HAP-1 (cell line): ENCODE data around the gene LHX3.
A peak's percentile ranks its signal among the peaks of the same experiment; 100 is the strongest.

Experiments
- DNase-seq, 2 experiments: peaks; one replicate each; pipeline ENCODE4 v3.0.0-alpha.2; 2016 to 2020; ENCODE audit warnings: low spot score in 2 of 2
- H3K27me3 ChIP-seq: fragments of 250-450 bp; sonication (Bioruptor Pico); 2 replicates; pipeline ENCODE4 v1.5.1; 2020; ENCODE audit warnings: low read depth, mild to moderate bottlenecking, moderate library complexity
- H3K36me3 ChIP-seq: fragments of 250-450 bp; sonication (Bioruptor Pico); replicated peaks from 2 replicates; pipeline ENCODE4 v1.5.1; 2020; ENCODE audit warnings: mild to moderate bottlenecking
- H3K4me1 ChIP-seq: fragments of 250-450 bp; sonication (Bioruptor Pico); 2 replicates; pipeline ENCODE4 v1.5.1; 2020; ENCODE audit warnings: mild to moderate bottlenecking
- H3K4me3 ChIP-seq: fragments of 250-450 bp; sonication (Bioruptor Pico); 2 replicates; pipeline ENCODE4 v1.5.1; 2020; ENCODE audit warnings: mild to moderate bottlenecking, moderate library complexity
- H3K9me3 ChIP-seq: fragments of 250-450 bp; sonication (Bioruptor Pico); 2 replicates; pipeline ENCODE4 v1.5.1; 2020; ENCODE audit warnings: mild to moderate bottlenecking, moderate library complexity
- in situ Hi-C: fragments of 300-500 bp; cut with MboI; formaldehyde crosslinking; loops from 3 replicates; pipeline ENCODE4 v1.14.3; 2020; ENCODE audit warnings: low sequenced_read_pairs, inconsistent platforms, mixed read lengths

Gene LHX3

DNA sequence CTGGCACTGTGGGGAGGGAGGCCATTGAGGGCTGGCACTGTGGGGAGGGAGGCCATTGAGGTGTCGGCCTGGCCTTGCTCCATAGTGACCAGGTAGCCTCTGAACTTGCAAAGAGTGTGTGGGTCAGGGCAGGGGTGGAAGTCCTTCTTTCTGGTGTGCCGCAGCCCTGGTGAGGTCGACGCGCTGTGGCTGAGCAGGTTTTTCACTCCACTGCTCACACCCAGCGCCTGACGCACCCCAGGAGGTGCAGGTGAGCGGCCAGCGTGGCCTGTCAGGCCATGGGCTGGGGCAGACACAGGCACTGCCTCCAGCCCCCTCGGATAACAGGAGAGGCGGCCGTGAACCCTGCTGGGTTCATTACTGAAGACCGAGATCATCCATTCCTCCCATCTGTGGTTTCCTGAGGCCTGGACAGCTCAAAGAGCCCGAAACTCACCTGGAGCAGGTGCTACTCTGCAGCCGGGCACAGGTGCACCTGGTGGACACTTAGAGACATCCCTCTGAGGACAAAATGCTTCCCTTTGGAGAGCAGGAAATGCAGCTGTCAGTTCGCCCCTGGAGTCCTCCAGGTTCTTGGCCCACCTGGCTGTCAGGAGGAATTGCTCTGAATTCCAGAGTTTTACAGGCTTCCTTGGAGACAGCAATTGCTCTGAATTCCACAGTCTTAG is 32.4 kb downstream of the LHX3 start:
- in situ Hi-C loops = no loop called here

DNA sequence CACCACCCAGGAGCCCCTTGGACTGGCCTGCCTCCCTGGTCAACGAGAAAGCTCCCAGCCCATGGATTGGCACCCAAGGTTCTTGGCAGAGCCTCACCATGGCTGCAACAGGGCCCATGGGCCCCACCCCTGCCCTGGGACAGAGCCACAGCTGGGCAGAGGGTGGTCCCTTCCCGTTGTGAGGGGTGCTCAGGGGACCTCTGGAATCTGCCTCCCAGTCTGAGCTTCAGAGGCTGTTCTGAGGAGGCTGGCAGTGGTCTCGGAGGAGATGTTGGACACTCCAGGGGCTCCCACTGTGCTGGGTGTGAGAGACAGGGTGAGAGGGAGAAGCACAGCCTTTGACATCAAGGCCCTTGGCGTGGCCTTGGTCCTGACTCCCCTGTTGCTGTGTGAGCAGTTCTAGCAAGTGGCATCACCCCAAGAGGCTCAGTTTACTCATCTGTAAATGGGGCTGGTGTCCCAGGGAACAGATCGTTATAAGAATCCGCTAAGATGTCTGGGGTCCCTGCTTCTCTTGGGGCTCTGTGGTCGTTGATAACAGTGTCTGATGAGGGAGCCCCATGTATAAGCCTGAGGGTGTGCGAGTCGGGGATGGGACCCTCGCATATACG is 33.0 kb downstream of the LHX3 start:
- Histone ChIP-seq H3K9me3 (no peaks in the 10 kb centered on the region), H3K27me3 (no peaks in the 10 kb centered on the region), H3K4me3 (no peak overlapping the region), H3K36me3 (no peaks in the 10 kb centered on the region), H3K4me1 (peaks cover 11% of the 10 kb centered on the region; the same call in 1 of the 2 replicates)
- no peak for DNase-seq
- in situ Hi-C loops = no loop called here

More for the DNA sequence above, 32.4 kb downstream of the LHX3 start:
- Histone ChIP-seq H3K36me3 (no peaks in the 10 kb centered on the region), H3K9me3 (no peaks in the 10 kb centered on the region), H3K4me1 (peaks cover 11% of the 10 kb centered on the region; the same call in 1 of the 2 replicates), H3K4me3 (no peak overlapping the region), H3K27me3 (no peaks in the 10 kb centered on the region)
- DNase-seq = no peak

DNA sequence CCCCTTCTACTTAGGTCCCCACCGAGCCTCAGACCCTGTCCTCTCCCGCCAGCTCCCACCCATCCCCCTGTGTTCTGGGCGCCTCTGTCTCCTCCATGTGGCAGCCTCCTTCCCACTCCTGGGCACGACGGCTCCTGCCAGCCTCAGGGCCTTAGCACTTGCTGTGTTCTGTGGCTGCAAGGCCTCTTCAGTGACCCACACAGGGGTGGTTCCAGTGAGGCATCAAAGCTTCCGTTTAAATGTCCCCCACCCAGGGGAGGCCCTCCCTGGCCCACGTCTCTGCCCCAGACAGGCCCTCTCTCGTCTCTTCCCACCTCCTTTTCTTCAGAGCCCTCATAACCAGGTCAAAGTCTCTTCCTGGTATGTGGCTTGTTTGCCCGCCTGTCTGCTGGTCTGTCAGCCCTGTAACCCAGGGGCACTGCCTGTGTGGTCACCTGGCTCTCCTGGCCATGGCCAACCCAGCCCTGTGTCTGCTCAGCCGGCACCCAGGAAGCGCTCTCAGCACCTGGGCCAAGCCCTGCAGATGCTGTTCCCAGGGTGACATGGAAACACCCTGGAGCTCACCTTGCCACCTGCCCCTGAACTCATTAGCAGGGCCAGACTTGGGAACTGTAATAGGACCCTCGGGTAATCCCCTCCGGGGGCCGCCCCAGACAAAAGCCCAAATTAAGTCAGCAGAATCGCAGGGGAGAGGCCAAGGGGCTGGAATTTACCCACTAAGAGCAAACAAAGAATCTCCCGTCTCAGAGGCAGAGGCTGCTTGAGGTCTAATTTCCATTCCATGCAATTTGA is 33.7 kb downstream of the LHX3 start:
- Histone ChIP-seq H3K4me3 (no peak overlapping the region), H3K36me3 (no peaks in the 10 kb centered on the region), H3K27me3 (no peaks in the 10 kb centered on the region), H3K9me3 (no peaks in the 10 kb centered on the region), H3K4me1 (peaks cover 11% of the 10 kb centered on the region; the same call in 1 of the 2 replicates)
- peak; percentile 49 to 67 for DNase-seq
- in situ Hi-C loops = no loop called here

DNA sequence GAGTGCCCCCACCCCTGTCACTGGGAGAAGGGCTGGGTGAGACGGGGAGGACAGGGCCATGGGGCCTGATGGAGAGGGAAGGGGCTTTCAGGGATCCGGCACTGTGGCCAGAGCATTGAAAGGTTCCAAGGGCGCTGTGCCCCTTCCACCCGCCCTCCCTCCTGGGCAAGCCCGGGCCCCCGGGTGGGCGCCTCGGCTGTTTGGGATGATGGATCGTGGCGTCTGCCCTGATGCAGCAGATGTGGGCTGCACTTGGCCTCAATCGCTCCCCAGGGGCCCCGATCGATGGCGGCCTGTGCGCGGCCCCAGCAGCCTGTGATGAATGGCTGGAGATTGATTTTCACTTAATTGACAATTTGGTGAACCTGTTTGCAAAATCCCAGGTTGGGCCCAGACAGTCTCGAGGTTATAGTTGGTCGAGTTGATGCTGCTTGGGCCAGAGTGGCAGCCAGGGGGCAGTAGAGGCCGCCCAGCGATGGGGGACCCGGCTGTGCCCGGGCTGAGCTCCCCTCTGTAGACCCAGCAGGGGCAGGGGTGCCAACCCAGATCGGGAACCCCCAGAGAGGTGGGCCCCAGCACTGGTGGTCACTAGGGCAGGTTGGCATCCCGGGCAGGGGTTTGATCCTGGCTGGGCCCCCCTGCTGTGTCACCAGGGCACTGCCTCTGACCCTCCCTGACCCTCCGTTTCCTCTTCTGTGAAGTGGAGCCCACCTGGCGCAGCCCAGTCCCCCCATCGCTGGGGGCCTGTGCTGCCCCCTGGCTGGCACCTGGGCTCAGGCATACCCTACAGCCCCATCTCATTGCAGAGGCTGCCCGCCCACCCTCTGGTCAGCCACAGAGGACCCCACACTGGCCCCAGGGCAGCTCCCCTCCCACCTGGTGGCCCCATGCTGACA is 34.7 kb downstream of the LHX3 start:
- Histone ChIP-seq H3K9me3 (no peaks in the 10 kb centered on the region), H3K36me3 (no peaks in the 10 kb centered on the region), H3K4me1 (peaks cover 11% of the 10 kb centered on the region; the same call in 1 of the 2 replicates), H3K27me3 (no peaks in the 10 kb centered on the region), H3K4me3 (no peak overlapping the region)
- DNase-seq = peak in 1 of 2 experiments; percentile 75
- in situ Hi-C loops = no loop called here

DNA sequence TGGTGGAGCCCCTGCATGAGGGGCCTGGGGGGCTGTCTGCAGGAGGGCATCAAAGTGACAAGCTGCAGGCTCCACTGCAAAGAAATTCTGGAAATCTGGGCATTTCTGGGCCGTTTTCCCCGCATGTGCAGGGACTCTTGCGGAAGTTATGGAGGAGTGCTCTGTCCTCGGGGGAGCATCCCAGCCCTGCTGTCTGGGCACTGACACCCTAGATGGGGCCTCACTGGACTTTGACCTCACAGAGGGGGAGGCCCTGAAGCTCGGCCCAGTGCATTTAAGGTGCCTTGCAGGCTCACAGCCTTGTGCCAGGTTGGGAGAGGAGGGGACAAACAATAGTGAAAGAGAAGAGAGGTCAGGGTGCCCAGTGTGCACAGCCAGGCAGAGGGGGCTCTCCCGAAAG is 35.4 kb downstream of the LHX3 start:
- Histone ChIP-seq H3K27me3 (no peaks in the 10 kb centered on the region), H3K9me3 (no peaks in the 10 kb centered on the region), H3K4me1 (peaks cover 11% of the 10 kb centered on the region; the same call in 1 of the 2 replicates), H3K4me3 (no peak overlapping the region), H3K36me3 (no peaks in the 10 kb centered on the region)
- no peak for DNase-seq
- in situ Hi-C loops = loop anchor here (10.0 kb wide), 1 partner anchor 115 kb away; no protein-coding TSS in a partner anchor

DNA sequence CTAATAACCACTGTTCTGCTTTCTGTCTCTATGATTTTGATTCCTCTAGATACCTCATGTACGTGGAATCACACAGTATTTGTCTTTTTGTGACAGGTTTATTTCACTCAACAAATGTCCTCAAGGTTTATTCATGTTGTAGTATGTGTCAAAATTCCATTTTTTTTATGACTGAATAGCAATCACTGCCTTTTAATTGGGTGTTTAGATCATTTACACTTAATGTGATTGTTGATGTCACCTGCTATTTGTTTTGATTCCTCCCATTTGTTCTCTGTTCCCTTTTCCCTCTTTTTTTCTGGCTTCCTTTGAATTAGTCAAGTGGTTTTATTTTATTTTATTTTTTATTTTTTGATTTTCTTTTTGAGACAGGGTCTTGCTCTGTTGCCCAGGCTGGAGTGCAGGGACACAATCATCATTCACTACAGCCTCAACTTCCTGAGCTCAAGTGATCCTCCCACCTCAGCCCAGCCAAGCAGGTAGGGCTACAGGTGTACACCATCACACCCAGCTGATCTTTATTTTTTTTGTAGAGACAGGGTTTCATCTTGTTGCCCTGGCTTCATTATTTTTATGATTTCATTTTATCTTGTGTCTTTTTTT is 41.6 kb downstream of the LHX3 start:
- no peaks in the 10 kb centered on the region for H3K27me3 ChIP-seq
- H3K36me3 ChIP-seq = no peaks in the 10 kb centered on the region
- no peaks in the 10 kb centered on the region for H3K4me1 ChIP-seq
- H3K9me3 ChIP-seq = peaks cover 8% of the 10 kb centered on the region; the same call in 1 of the 2 replicates
- no peak for DNase-seq
- H3K4me3 ChIP-seq = no peak overlapping the region
- in situ Hi-C loops = loop anchor here (10.0 kb wide), 1 partner anchor 121 kb away; no protein-coding TSS in a partner anchor

DNA sequence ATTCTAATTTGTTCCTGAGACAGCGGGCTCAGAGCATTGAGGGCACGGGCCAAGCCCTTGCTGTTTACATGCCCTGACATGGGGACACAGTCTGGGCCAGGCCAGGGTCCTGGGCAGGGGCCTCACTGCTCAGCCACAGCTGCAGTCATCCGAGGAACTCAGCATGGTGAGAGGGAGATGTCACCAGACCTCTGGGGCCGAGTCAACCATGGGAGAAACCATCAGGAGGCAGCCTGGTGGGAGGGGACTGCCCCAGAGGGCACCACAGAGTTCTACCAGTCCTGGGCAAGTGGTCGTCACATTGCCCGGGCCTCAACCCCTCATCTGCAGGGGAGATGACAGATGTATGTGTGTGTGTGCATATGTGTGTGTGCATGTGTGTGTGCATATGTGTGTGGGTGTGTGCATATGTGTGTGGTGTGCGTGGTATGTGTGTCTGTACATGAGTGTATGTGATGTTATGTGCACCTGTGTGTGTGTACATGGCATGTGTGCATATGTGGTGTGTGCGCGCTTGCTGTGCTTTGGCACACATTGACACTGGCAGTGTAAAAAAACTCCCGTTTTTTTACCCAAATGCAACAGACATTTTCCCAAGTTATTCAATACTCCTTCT is 43.8 kb downstream of the LHX3 start:
- in situ Hi-C loops = loop anchor here (10.0 kb wide), 1 partner anchor 124 kb away; no protein-coding TSS in a partner anchor
- Histone ChIP-seq H3K27me3 (peaks cover 2% of the 10 kb centered on the region; the same call in 1 of the 2 replicates), H3K36me3 (no peaks in the 10 kb centered on the region), H3K9me3 (peaks cover 8% of the 10 kb centered on the region; the same call in 1 of the 2 replicates), H3K4me3 (no peak overlapping the region), H3K4me1 (no peaks in the 10 kb centered on the region)
- DNase-seq = no peak

DNA sequence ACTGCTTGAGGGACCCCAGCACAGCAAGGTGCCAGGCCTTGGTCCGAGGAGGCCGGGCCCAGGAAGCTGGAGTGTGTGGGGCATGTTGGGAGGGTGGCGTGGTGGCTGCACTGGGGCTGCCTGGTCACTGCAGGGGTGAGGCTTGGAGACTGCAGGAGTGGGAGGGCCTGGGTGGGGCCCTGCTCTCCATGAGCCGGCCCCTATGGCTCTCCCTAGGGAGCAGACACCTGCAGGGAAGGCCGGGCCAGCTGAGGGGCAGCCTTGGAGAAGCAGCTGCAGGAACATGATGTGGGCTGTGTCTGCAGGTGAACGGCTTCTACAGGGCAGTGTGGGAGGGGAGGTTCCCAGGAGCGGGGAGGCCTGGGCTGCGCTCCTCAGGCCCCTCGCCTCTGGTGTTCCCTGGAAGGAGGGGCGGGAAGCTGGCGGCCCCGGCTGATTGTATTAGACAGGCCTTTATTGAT is 44.5 kb downstream of the LHX3 start:
- no peaks in the 10 kb centered on the region for H3K36me3 ChIP-seq
- no peaks in the 10 kb centered on the region for H3K4me1 ChIP-seq
- DNase-seq = no peak
- peaks cover 2% of the 10 kb centered on the region; the same call in 1 of the 2 replicates for H3K27me3 ChIP-seq
- H3K4me3 ChIP-seq = no peak overlapping the region
- in situ Hi-C loops = loop anchor here (10.0 kb wide), 1 partner anchor 124 kb away; no protein-coding TSS in a partner anchor
- peaks cover 8% of the 10 kb centered on the region; the same call in 1 of the 2 replicates for H3K9me3 ChIP-seq

DNA sequence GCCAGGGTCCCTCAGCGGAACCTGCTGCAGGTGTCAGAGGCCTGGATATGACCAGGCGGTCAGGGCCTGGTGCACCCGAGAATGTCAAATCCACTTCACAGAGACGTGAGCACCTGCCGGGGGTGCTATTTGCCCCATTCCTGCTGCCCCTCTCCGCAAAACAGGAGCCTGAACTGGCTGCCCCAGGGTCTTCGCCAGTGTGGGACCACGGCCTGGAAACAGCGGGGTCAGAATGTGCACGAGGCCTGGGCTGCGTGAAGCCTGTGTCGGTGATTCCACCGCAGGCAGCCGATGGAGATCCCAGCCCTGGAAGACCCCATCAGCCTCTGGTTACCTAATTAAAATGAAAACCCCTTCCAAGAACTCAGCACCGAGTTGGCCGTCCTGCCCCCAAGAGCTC is 45.1 kb downstream of the LHX3 start:
- in situ Hi-C loops = loop anchor here (10.0 kb wide), 1 partner anchor 125 kb away; no protein-coding TSS in a partner anchor
- Histone ChIP-seq H3K4me1 (no peaks in the 10 kb centered on the region), H3K9me3 (peaks cover 8% of the 10 kb centered on the region; the same call in 1 of the 2 replicates), H3K36me3 (no peaks in the 10 kb centered on the region), H3K4me3 (no peak overlapping the region), H3K27me3 (peaks cover 2% of the 10 kb centered on the region; the same call in 1 of the 2 replicates)
- no peak for DNase-seq

DNA sequence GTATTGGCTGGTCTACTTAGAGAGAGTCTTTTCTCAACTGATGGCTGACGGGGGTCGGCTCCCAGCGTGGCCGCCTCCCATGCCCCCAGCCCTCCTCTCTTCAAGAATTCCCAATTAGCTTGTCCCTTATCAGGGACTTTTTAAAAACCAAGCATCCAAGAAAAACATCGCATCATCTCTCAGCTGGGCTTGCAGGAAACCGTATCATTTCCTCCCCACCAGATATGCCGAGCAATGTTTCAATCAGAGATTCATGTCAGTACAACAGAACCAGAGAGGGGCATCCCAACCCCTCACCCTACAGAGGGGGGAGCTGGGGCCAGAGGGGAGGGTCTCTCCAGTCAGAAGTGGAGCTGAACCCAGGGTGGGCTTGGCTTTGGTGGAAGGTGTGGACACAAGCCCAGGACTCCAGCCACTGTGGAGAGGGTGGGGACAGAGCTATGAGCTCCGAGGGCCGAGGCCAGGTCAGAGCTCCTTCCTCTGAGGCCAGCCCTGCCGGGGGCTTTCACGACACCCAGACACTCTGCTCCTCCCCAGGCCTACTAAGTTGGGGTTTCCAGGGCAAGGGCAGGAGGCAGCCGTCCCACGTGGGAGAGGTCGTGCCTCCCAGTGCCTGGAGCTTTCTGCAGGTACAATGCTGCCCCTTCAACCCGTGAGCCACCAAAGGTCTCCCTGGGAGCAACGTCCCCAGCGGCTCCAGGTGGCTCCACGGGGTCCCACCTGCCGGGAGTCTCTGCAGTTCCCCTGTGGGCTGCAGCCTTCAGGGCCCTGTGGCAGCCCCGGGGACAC is 47.3 kb downstream of the LHX3 start:
- DNase-seq = no peak
- Histone ChIP-seq H3K27me3 (peaks cover 2% of the 10 kb centered on the region; the same call in 1 of the 2 replicates), H3K36me3 (no peaks in the 10 kb centered on the region), H3K4me3 (no peak overlapping the region), H3K4me1 (no peaks in the 10 kb centered on the region), H3K9me3 (no peaks in the 10 kb centered on the region)
- in situ Hi-C loops = no loop called here

DNA sequence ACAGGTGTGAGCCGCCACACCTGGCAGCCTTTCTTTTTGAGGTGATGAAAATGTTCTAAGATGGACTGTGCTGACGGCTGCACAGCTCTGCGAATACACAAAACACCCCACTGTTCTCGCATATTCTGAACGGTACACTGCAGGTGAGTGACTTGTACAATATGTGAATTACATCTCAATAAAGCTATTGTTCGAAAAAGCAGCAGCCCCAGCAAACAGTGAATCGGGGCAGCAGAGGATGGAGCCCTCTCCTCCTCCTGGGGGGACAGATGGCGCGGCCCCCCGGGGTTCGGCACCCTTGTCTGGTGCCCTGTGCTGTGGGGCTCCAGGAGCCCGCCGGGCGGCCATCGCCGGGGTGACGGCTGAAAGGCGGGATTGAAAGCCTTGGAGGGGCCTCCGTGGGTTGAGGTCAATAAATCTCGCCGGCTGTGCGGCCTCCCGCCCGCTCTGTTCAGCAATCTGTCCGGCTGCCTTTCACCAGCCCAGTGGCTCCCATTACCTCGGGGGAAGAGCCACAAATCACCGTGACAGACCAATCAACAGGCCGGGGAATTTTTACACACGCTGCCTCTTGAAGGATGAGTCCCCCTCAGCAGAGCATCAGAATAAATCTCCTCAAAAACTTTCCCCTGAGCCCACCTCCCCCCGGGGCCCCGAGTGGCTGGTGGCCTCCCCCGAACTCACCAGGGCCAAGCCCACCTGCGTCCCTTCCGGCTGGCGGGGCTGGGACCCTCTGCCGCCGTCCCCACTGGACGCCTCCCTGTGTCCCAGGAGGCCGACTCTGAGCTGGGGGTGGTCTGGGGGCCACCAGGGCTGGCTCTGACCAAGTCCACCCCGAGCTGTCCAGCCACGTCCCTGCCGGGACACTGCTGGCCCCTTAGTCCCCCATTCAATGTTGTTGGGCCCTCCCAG is 48.5 kb downstream of the LHX3 start:
- Histone ChIP-seq H3K9me3 (no peaks in the 10 kb centered on the region), H3K4me3 (no peak overlapping the region), H3K4me1 (no peaks in the 10 kb centered on the region), H3K27me3 (peaks cover 2% of the 10 kb centered on the region; the same call in 1 of the 2 replicates), H3K36me3 (no peaks in the 10 kb centered on the region)
- no peak for DNase-seq
- in situ Hi-C loops = no loop called here
